HG03432 (cell line): ENCODE data around the gene STAT4.
A peak's percentile ranks its signal among the peaks of the same experiment; 100 is the strongest.

ENCODE experiments used
- ATAC-seq: cut with Tn5 transposase; IDR thresholded peaks from one replicate; pipeline ENCODE4 v1.9.1; 2021; ENCODE audit warnings: mild to moderate bottlenecking, moderate library complexity; ENCODE audit not compliant: unreplicated experiment

Gene STAT4

DNA sequence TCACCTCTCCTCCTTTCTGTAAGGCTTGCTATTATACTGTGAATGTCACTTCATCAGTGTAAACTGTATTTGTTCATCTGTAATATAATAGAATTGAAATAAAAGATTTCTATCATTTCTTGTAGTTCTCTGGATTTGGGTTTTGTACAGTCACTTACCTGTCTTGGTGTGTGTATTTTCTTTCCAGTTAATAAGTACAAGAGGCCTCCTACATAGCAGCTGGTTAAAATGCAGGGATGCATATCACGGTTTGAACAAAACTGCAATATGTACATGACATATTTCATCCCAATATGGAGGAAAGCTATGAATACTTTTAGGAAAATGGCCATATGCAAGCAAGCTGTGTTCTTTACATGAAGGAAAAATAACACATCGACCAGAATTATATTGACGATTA lies 131.4 kb downstream of the STAT4 start:
- no peak for ATAC-seq

GRCh38 chr2:191018643-191019119 lies 132.1 kb downstream of the STAT4 start:
- ATAC-seq, result peak; percentile 9

DNA sequence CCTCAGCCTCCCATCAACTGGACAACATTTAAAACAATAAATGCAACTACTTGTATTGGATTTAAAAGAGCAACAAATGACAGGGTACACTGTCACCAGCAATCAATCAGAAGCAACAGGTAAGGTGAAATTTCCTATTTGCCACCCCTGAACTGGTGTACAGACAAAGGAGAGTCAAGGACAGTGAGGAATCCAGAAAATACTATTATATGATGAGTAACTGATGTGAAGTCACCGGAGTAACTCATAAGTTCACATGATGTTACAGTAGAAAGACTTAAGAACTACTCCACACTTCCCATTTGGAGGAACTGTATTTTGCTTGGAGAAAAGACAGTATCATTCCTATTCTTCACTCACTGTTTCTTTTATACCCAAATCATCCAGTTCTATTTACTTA lies 132.7 kb downstream of the STAT4 start:
- ATAC-seq, result no peak

GRCh38 chr2:191015831-191016230 lies 135.0 kb downstream of the STAT4 start:
- ATAC-seq, result no peak

DNA sequence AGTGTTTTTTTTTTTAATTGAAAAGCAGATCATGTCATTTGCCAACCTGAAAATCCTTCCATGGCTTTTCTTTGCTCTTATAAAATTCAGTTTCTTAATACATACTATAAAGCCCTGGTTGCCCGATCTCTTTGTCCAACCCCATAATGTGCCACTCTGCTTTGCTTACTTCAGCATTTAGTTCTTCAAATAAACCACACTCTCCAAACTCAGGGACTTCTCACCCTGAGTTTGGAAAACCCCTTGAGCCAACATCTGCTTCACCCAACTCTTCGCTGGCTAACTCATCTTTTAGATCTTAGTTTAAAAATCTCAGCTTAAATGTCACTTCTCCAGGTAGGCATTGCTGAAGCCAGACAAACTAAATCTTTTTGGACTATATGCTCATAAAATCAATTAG lies 135.6 kb downstream of the STAT4 start:
- no peak for ATAC-seq

- peak; percentile 3 for ATAC-seq
Observed at GRCh38 chr2:191014653-191015020, 136.2 kb downstream of the STAT4 start.

DNA sequence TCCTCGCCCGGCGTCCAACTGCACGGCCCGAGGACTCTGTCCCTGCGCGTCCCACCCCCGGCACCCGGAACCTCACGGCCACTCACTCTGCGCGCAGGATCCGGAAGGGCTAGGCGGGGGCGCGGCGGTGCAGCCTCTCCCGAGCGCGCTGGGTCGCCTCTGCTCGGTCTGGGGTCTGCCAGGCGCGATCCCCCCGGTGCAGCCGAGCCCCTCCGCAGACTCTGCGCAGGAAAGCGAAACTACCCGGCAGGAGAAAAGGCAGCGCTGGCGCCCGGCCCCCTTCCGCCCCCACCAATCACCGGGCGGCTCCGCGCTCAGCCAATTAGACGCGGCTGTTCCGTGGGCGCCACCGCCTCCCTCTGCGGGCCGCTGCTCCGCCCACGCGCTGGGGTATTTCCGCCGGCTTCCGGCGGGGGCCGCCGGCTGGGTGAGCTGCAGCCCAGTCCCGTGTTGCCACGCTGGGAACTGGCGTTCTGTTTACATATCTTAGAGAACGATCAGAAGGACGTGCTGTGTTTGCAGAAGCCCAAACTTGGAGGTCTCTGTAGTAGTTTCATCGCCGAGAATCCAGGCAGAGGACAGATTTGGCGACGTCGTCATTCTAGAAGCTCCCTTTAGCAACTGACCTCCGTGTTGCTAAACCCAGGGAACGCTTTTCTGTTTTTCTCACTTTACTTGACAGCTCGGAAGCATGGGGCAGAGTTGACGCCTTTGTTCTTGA lies 136.7 kb downstream of the STAT4 start, which contains the start of gene STAT1:
STAT1 (minus strand) TSS at position 240 of the 721 bp plus-strand sequence. CDS start 4,168 bp downstream, outside the sequence.
- peak; percentile 88 for ATAC-seq

DNA sequence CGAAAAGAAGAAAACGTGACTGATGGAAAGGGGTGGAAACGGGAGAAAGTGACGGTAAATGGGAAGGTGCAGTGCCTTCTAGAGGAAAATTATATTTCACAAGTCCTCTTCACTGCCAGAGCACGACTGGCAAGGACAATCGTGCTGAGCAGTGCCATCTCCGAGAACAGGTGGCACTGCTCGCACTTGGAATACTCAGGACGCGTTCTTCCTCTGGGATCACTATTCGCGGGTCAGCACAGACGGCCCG lies 137.2 kb downstream of the STAT4 start:
- no peak for ATAC-seq

DNA sequence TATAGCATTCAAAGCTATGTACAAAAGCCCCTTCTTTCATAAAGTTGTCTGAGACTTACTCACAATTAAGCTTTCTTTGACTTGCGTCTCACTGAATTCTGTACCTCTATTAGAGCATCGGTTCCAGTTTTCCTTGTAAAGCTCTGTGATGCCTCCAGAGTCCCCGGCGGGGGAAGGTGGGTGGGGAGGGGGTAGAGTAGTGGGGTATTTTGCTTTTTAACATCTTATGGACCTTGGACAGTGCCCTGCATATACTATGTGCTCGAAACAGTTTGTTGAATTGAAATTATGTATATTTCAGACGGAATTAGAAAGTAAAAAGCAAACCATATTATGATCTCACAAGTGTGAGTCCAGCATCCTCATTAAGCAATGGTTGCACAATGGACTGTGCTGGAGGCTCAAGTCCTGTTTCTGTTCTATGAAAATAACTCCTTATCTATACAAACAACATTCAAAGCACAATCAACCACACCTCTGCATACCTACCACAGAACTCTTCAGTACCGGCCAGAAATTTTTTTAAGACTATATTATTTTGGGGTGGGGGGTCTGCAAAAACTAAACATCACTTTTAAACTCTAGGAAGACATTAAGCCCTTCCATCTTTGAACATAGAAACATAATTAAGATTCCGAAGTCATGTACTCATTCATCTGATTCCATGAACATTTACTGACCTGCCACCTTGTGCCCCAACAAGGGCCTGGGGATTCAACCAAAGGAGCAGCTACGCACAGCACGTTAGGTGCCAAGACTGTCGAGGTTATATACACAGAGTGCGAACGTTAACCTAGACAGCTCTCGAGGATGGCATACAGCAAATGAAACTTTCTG lies 137.7 kb downstream of the STAT4 start:
- peak; percentile 4 for ATAC-seq

- no peak for ATAC-seq
Observed at GRCh38 chr2:191012346-191012745, 138.4 kb downstream of the STAT4 start.

GRCh38 chr2:191010887-191011885 lies 139.6 kb downstream of the STAT4 start:
- no peak for ATAC-seq

- no peak for ATAC-seq
Observed at GRCh38 chr2:191009541-191010374, 141.0 kb downstream of the STAT4 start.

DNA sequence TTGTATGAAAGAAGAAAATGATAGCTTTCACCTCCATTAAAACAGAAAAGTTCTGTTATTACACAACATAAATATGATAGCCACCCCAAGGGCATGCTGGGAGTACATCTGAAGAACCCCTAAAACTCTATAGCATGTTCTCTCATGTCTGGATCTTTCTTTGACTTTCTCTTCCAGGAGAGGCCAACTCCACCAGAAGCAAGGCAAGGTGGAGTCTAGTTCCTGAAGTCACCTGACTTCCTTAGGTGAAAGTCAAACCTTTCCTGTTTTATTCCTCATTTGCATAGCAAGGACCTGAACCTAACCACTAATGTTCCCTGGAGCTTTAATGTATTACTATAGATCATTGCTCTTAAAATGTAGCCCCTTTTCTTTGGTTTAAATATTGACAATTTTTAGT lies 142.5 kb downstream of the STAT4 start:
- ATAC-seq, result no peak

DNA sequence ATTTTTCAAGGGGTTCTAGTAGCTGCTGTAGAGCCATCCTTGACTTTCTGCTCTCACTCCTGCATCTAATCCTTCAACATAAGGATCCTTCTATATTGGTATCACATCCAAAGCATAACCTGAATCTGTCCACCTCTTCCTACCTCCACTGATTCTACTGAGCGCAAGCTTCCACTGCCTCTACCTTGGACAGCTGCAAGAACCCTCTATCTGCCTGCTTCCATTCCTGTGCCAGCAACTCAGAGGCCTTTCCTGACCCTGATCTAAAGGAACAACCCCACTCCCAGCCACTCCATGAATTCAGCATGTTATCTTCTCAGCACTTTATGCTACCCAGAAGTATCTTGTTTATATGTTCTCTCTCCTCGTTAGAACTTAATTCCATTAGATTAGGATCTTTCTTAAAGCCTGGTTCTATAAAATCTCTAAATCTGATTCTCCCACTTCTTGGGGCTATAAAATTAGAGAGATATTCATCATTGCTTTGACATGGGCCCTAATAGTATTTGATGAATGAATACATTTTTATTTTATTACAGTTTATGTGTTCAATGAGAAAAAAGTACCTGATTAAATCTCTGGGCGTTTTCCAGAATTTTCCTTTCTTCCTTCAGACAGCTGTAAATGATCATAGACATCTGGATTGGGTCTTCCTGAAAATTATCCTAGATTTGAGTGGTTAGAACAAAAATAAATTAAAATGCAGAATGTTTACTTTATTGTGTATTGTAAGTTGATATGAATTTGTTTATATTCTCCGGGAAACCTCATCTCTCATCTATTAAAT lies 143.6 kb downstream of the STAT4 start:
- no peak for ATAC-seq

- no peak for ATAC-seq
Observed at GRCh38 chr2:191006297-191006696, 144.5 kb downstream of the STAT4 start.

DNA sequence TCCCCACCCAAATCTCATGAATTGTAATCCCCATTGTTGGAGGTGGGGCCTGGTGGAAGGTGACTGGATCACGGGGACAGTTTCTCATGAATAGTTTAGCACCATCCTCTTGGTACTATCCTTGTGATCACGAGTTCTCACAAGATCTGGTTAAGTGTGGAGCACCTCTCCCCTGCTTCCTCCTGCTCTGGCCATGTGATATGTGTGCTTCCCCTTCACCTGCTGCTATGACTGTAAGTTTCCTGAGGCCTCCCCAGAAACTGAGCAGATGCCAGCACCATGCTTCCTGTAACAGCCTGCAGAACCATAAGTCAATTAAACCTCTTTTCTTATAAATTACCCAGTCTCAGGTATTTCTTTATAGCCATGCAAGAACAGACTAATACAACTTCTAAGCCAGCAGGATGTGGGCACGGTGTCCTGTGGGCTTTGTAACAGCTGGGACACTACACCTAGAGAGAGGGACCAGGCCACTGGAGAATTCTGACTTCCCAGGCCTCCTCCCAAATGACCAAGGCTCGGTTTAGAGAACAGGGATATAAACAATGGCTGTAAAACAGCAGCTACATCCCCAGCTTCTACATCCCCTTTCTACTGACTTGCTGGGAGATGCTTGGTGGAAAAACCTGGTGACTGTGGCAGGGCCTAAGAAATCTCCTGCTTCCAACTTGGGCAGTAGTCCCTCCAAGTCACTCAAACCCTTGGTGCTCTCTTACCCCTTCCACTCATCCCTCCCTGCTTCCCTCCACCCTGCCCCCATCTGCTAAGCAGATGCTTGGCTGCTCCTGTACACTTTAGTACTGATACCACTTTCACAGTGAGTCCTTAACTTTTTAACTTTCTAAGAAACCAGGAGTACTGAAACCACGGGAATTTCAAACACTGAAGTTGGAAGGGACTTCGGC lies 147.1 kb downstream of the STAT4 start:
- ATAC-seq, result no peak

DNA sequence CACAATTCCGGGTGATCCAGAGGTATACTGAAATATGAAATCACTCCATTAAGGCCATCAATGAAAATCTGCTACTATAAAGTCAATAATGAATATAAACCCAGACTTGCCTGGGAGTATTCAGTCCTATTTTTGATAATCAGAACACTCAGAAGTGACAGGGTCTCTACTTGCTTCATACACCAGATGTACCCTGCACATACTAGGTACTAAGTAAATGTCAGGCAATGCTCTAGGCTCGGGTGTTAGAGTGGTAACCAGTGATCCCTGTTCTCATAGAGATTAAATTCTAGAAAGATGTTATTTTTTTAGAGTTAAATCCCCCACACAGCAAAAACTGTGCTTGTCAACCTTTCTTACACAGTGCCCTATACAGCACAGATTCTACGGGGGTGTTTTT lies 149.2 kb downstream of the STAT4 start:
- ATAC-seq, result no peak

DNA sequence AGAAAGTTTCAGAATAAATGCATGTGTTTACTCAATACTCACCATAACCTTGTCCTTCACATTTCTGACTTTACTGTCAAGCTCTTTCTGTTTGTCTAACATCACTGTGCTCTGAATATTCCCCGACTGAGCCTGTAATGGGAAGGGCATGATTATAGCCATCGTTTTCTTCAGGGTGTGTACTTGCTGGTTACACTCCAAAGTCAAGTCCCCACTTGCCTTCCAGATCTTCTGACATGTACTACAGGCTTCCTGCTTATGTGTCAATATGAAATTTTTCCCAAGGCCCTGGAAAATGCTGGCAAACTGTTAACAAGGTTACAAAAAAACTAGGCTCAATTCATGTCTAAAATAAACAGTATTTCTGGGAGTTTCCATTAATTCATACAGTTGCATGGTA lies 149.8 kb downstream of the STAT4 start:
- ATAC-seq, result no peak
